SU-DHL-6 (cell line): ENCODE data around the gene ANK3.

Experiments
- CTCF ChIP-seq: fragments of 200-600 bp; sonication (generic); IDR thresholded peaks from one replicate; pipeline ENCODE4 v1.5.1; 2017; ENCODE audit warnings: antibody characterized with exemption, mild to moderate bottlenecking, low read length, moderate library complexity; ENCODE audit not compliant: insufficient read depth, poor library complexity, severe bottlenecking
- EZH2phosphoT487 ChIP-seq: fragments of 200-600 bp; sonication (generic), shearing (Covaris generic); conservative IDR thresholded peaks from 2 replicates; pipeline ENCODE4 v1.6.1; 2018; ENCODE audit warnings: mild to moderate bottlenecking, antibody characterized with exemption, low read length, moderate library complexity, mixed read lengths

GRCh38 chr10:60377955-60378354 is 11.7 kb downstream of the ANK3 start:
- TF ChIP-seq CTCF (no peak), EZH2phosphoT487 (no peak)
